Trophoblast cell (in vitro differentiated cells and primary cell): ENCODE data around the gene KRT75.

ENCODE experiments used
- DNase-seq, 2 donors: peaks; one replicate each; pipeline ENCODE4 v3.0.0-alpha.2; 2016
- H2AFZ ChIP-seq: 2 replicates; pipeline ENCODE4 v1.6.1; 2013; ENCODE audit warnings: low read length, moderate library complexity, mild to moderate bottlenecking; ENCODE audit not compliant: insufficient read depth, poor library complexity
- H2AK5ac ChIP-seq: 2 replicates; pipeline ENCODE4 v1.6.1; 2013; ENCODE audit warnings: mild to moderate bottlenecking, low read length
- H2BK120ac ChIP-seq: 2 replicates; pipeline ENCODE4 v1.6.1; 2013; ENCODE audit warnings: low read length, mild to moderate bottlenecking, moderate library complexity; ENCODE audit not compliant: insufficient read depth, poor library complexity
- H2BK12ac ChIP-seq: 2 replicates; pipeline ENCODE4 v1.6.1; 2013; ENCODE audit warnings: mild to moderate bottlenecking, low read length, moderate library complexity
- H2BK5ac ChIP-seq: 2 replicates; pipeline ENCODE4 v1.6.1; 2013; ENCODE audit warnings: low read length, low read depth, moderate library complexity, mild to moderate bottlenecking; ENCODE audit not compliant: poor library complexity
- H3K14ac ChIP-seq: 2 replicates; pipeline ENCODE4 v1.6.1; 2013; ENCODE audit warnings: mild to moderate bottlenecking, low read length
- H3K18ac ChIP-seq: 2 replicates; pipeline ENCODE4 v1.6.1; 2013; ENCODE audit warnings: mild to moderate bottlenecking, low read length
- H3K23ac ChIP-seq: 2 replicates; pipeline ENCODE4 v1.6.1; 2013; ENCODE audit warnings: low read length
- H3K27ac ChIP-seq: 2 replicates; pipeline ENCODE4 v1.5.1; 2013; ENCODE audit warnings: low read depth, mild to moderate bottlenecking, inconsistent platforms, low read length, moderate library complexity
- H3K27me3 ChIP-seq: 2 replicates; pipeline ENCODE4 v1.6.1; 2013; ENCODE audit warnings: inconsistent platforms, mild to moderate bottlenecking, low read length, moderate library complexity; ENCODE audit not compliant: insufficient read depth
- H3K36me3 ChIP-seq, 2 experiments: 1 replicate in 1 of 2; 2 replicates in 1 of 2; pipeline ENCODE4 v1.6.1; 2013; ENCODE audit warnings: low read length in 2 of 2, mild to moderate bottlenecking in 2 of 2, moderate library complexity in 1 of 2; ENCODE audit not compliant: insufficient read depth in 2 of 2, control insufficient read depth in 1 of 2
- H3K4ac ChIP-seq: 2 replicates; pipeline ENCODE4 v1.6.1; 2013; ENCODE audit warnings: low read depth, mild to moderate bottlenecking, low read length, moderate library complexity
- H3K4me1 ChIP-seq, 2 experiments: 1 replicate in 1 of 2; 2 replicates in 1 of 2; pipeline ENCODE4 v1.6.1; 2013; ENCODE audit warnings: low read length in 2 of 2, mild to moderate bottlenecking in 2 of 2, moderate library complexity in 1 of 2; ENCODE audit not compliant: insufficient read depth in 2 of 2, control insufficient read depth in 1 of 2
- H3K4me2 ChIP-seq: 2 replicates; pipeline ENCODE4 v1.6.1; 2013; ENCODE audit warnings: inconsistent platforms, mild to moderate bottlenecking, low read length, moderate library complexity
- H3K4me3 ChIP-seq: 2 replicates; pipeline ENCODE4 v1.5.1; 2013; ENCODE audit warnings: mild to moderate bottlenecking, low read depth, low read length, inconsistent platforms
- H3K79me1 ChIP-seq: one replicate; pipeline ENCODE4 v1.6.1; 2013; ENCODE audit warnings: low read length
- H3K79me2 ChIP-seq: 2 replicates; pipeline ENCODE4 v1.6.1; 2013; ENCODE audit warnings: low read length, mild to moderate bottlenecking; ENCODE audit not compliant: control insufficient read depth, insufficient read depth, poor library complexity
- H3K9ac ChIP-seq: 2 replicates; pipeline ENCODE4 v1.6.1; 2013; ENCODE audit warnings: mild to moderate bottlenecking, low read length
- H3K9me3 ChIP-seq: 2 replicates; pipeline ENCODE4 v1.6.1; 2013; ENCODE audit warnings: low read depth, mild to moderate bottlenecking, control low read depth, inconsistent platforms, low read length; ENCODE audit not compliant: insufficient read depth
- H4K12ac ChIP-seq: 2 replicates; pipeline ENCODE4 v1.6.1; 2013; ENCODE audit warnings: low read depth, mild to moderate bottlenecking, low read length, moderate library complexity
- H4K8ac ChIP-seq: 2 replicates; pipeline ENCODE4 v1.6.1; 2013; ENCODE audit warnings: low read depth, mild to moderate bottlenecking, low read length, moderate library complexity
- H4K91ac ChIP-seq: one replicate; pipeline ENCODE4 v1.6.1; 2013; ENCODE audit warnings: low read depth, mild to moderate bottlenecking, low read length, moderate library complexity
- WGBS: extraction: QIAGEN DNeasy Blood & Tissue Kit; methylation state at CpG from one replicate; pipeline ENCODE4 v1.1.7; 2013; ENCODE audit warnings: missing lambda C conversion rate; ENCODE audit not compliant: insufficient read length, insufficient coverage; ENCODE audit errors: extremely low coverage; 5-methylcytosine and 5-hydroxymethylcytosine counted together

KRT75 gene

GRCh38 chr12:52378091-52378490, 56.1 kb downstream of the KRT75 start:
- Histone ChIP-seq H2BK120ac (no peak overlapping the region), H3K9ac (no peak overlapping the region), H3K4me3 (no peak overlapping the region), H3K14ac (no peak overlapping the region), H3K4me1 (no peaks in the 10 kb centered on the region), H3K27me3 (no peaks in the 10 kb centered on the region), H2BK5ac (no peak overlapping the region), H4K12ac (no peak overlapping the region), H2BK12ac (no peak overlapping the region), H4K8ac (no peak overlapping the region), H3K23ac (no peak overlapping the region), H3K4ac (no peak overlapping the region), H3K18ac (no peak overlapping the region), H3K27ac (no peak overlapping the region), H3K4me2 (no peak overlapping the region), H3K79me1 (no peaks in the 10 kb centered on the region), H4K91ac (no peak overlapping the region), H3K36me3 (no peaks in the 10 kb centered on the region), H3K9me3 (no peaks in the 10 kb centered on the region), H3K79me2 (no peaks in the 10 kb centered on the region), H2AFZ (no peak overlapping the region), H2AK5ac (no peak overlapping the region)
- DNase-seq, result no peak
- WGBS, result no CpG with 5 or more reads among the region's 19 CpGs

GRCh38 chr12:52377266-52377665, 56.9 kb downstream of the KRT75 start:
- Histone ChIP-seq H3K79me2 (no peaks in the 10 kb centered on the region), H3K23ac (no peak overlapping the region), H3K27ac (no peak overlapping the region), H4K12ac (no peak overlapping the region), H3K79me1 (no peaks in the 10 kb centered on the region), H3K14ac (no peak overlapping the region), H2BK5ac (no peak overlapping the region), H2AK5ac (no peak overlapping the region), H3K4ac (no peak overlapping the region), H2BK12ac (no peak overlapping the region), H3K4me3 (no peak overlapping the region), H3K4me1 (no peaks in the 10 kb centered on the region), H2BK120ac (no peak overlapping the region), H4K91ac (no peak overlapping the region), H3K18ac (no peak overlapping the region), H3K27me3 (no peaks in the 10 kb centered on the region), H2AFZ (no peak overlapping the region), H3K9me3 (no peaks in the 10 kb centered on the region), H3K9ac (no peak overlapping the region), H4K8ac (no peak overlapping the region), H3K4me2 (no peak overlapping the region), H3K36me3 (no peaks in the 10 kb centered on the region)
- WGBS, result no CpG with 5 or more reads among the region's 8 CpGs
- DNase-seq, result no peak
